Neutrophil (primary cell): ENCODE measurements around the gene DAPK1.

ENCODE experiments used
- H3K27ac ChIP-seq: fragments of 200-600 bp; sonication (generic); 2 replicates; pipeline ENCODE4 v1.5.1; 2016; ENCODE audit warnings: mild to moderate bottlenecking, moderate library complexity
- H3K27me3 ChIP-seq: fragments of 200-600 bp; sonication (generic); 2 replicates; pipeline ENCODE4 v1.6.0; 2016; ENCODE audit warnings: mild to moderate bottlenecking
- H3K36me3 ChIP-seq: fragments of 200-600 bp; sonication (generic); 2 replicates; pipeline ENCODE4 v1.5.1; 2017
- H3K4me1 ChIP-seq, 2 experiments: fragments of 200-600 bp in 1 of 2; sonication (generic) in 1 of 2; 1 replicate in 1 of 2; 2 replicates in 1 of 2; pipeline versions ENCODE4 v1.5.1 to v1.6.1; 2013 to 2016; ENCODE audit warnings: low read depth in 1 of 2, low read length in 1 of 2, mild to moderate bottlenecking in 1 of 2, moderate library complexity in 1 of 2; ENCODE audit not compliant: control insufficient read depth in 1 of 2, insufficient read depth in 1 of 2
- H3K4me3 ChIP-seq, 2 experiments: fragments of 200-600 bp in 1 of 2; sonication (generic) in 1 of 2; 1 replicate in 1 of 2; 2 replicates in 1 of 2; pipeline ENCODE4 v1.5.1; 2013 to 2016; ENCODE audit warnings: low read depth in 1 of 2, low read length in 1 of 2, mild to moderate bottlenecking in 1 of 2, moderate library complexity in 1 of 2
- H3K9me3 ChIP-seq: fragments of 200-600 bp; sonication (generic); 2 replicates; pipeline ENCODE4 v1.5.1; 2016
- TF ChIP-seq, protein P1 (sequence below): fragments of 200-600 bp; sonication (generic); IDR thresholded peaks from 2 replicates; pipeline ENCODE4 v1.5.1; 2016; ENCODE audit warnings: antibody characterized with exemption

The DAPK1 gene

GRCh38 chr9:87607859-87608258 lies 110.2 kb downstream of the DAPK1 start:
- H3K36me3 ChIP-seq, result no peaks in the 10 kb centered on the region
- no peak overlapping the region for H3K4me3 ChIP-seq
- peaks cover 5% of the 10 kb centered on the region for H3K27me3 ChIP-seq
- TF ChIP-seq, protein P1, sequence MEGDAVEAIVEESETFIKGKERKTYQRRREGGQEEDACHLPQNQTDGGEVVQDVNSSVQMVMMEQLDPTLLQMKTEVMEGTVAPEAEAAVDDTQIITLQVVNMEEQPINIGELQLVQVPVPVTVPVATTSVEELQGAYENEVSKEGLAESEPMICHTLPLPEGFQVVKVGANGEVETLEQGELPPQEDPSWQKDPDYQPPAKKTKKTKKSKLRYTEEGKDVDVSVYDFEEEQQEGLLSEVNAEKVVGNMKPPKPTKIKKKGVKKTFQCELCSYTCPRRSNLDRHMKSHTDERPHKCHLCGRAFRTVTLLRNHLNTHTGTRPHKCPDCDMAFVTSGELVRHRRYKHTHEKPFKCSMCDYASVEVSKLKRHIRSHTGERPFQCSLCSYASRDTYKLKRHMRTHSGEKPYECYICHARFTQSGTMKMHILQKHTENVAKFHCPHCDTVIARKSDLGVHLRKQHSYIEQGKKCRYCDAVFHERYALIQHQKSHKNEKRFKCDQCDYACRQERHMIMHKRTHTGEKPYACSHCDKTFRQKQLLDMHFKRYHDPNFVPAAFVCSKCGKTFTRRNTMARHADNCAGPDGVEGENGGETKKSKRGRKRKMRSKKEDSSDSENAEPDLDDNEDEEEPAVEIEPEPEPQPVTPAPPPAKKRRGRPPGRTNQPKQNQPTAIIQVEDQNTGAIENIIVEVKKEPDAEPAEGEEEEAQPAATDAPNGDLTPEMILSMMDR, result no peak
- H3K27ac ChIP-seq, result peak overlapping the region; percentile 53
- peaks cover 28% of the 10 kb centered on the region in 2 experiments for H3K4me1 ChIP-seq
- H3K9me3 ChIP-seq, result peaks cover 14% of the 10 kb centered on the region

- Histone ChIP-seq H3K4me3 (no peak overlapping the region), H3K27ac (no peak overlapping the region), H3K27me3 (peaks cover 5% of the 10 kb centered on the region), H3K36me3 (no peaks in the 10 kb centered on the region), H3K9me3 (peaks cover 14% of the 10 kb centered on the region), H3K4me1 (peaks cover 39 to 40% of the 10 kb centered on the region in 2 experiments)
- TF ChIP-seq, protein P1, result no peak
Observed at GRCh38 chr9:87609002-87609401, 111.3 kb downstream of the DAPK1 start.

DNA sequence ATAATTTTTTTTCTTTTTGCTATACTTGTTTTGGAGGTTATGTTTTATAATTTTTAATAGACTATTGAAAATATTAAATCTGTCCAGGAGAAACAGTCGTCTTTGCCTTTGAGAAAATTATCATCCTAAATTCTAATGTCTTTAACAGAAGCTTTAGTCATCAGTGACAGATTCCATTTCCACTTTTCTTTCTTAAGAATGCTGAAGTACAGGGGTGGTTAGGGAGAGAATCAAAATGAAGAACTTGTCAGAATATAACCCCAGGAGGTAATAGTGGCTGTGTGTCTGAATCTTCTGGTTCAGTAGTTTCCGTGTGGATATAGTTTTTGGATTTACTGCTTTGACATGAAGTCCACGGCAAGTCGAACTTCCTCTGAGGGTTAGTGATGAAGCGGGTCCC lies 111.8 kb downstream of the DAPK1 start:
- TF ChIP-seq, protein P1, result no peak
- Histone ChIP-seq H3K4me3 (no peak overlapping the region), H3K4me1 (peaks cover 44% of the 10 kb centered on the region in 2 experiments), H3K9me3 (peaks cover 14% of the 10 kb centered on the region), H3K27me3 (peaks cover 5% of the 10 kb centered on the region), H3K36me3 (no peaks in the 10 kb centered on the region), H3K27ac (no peak overlapping the region)

DNA sequence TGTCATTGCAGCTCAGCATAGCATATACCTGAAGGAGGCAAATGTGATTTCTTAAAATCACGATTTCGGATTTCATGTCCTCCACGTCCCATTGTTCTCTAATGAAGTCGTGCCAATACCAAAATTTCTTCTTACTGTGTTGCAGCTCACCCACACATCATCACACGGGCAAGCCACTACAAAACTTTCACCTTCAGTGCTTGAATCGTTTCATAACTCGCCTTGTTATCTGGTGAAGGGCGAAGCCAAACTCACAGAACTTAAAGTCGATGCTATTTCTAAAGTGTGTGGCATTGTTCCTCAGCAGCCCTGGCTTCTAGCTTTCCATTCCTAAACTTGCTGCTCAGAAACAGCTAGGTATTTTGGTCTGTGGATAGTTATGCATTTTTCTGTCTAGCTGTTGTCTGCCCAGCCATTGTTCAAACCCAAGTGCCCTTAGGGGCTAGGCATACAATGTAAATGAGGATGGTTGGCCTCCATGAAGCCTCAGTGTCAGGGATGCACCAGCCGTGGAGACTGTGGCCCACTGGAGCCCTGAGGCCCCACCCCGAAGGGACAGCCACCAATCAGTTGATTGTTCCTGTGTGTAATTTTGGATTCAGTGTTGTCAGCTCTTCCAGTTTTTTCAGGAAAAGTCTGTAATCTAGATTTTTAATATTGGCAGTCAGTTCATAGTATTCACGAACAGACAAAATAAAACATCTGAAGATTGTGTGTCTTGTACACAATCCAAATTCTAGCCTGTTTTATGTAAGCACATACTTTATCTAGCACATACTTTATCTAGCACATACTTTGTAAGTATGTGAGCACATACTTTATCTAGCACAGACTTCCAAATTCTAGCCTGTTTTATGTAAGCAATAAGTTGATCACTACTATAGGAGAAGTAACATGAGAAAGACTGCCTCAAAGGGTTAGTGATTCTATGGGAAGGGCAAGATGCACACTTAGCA lies 112.8 kb downstream of the DAPK1 start:
- peaks cover 14% of the 10 kb centered on the region for H3K9me3 ChIP-seq
- peaks cover 51 to 53% of the 10 kb centered on the region in 2 experiments for H3K4me1 ChIP-seq
- H3K27ac ChIP-seq, result no peak overlapping the region
- H3K27me3 ChIP-seq, result no peaks in the 10 kb centered on the region
- no peak overlapping the region for H3K4me3 ChIP-seq
- H3K36me3 ChIP-seq, result no peaks in the 10 kb centered on the region
- TF ChIP-seq, protein P1, result no peak

DNA sequence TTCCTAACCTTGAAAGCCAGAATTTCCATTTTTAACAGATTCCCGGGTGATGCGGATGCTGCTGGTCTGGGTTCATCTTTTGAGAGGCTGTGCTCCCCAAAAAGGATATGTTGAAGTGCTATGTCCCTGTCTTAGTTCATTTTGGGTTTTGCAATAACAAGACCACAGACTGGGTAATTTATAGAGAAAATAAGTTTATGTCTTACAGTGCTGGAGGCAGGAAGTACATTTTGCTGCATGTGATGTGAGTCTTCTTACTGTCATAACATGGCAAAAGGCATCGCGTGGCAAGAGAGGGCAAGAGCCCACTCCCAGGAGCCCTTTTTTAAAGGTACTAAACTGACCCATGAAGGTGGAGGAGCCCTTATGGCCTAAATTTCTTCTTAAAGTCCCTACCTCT lies 114.1 kb downstream of the DAPK1 start:
- H3K36me3 ChIP-seq, result no peaks in the 10 kb centered on the region
- no peaks in the 10 kb centered on the region for H3K27me3 ChIP-seq
- TF ChIP-seq, protein P1, result no peak
- no peak overlapping the region for H3K4me3 ChIP-seq
- peaks cover 13% of the 10 kb centered on the region for H3K9me3 ChIP-seq
- peaks cover 49 to 52% of the 10 kb centered on the region in 2 experiments for H3K4me1 ChIP-seq
- H3K27ac ChIP-seq, result peak overlapping the region; percentile 73
